ENCODE measurements around the gene NUP58.
A peak's percentile ranks its signal among the peaks of the same experiment; 100 is the strongest.
"Not testable (repeated sequence)": the region's sequence is repeated elsewhere in the genome, so short reads cannot be mapped to it uniquely, and the experiment has no call there.

Gene NUP58

GRCh38 chr13:25353344-25353743, 51.9 kb downstream of the NUP58 start:
- DNase-seq = no peak
- no peak for TF ChIP-seq CTCF (IDR thresholded peaks at IDR 0.05)
- Mint-ChIP-seq H3K4me3 (no peak overlapping the region), H3K27me3 (ENCODE audit: low read depth, poor library complexity) (peaks cover 6% of the 10 kb centered on the region), H3K27ac (no peak overlapping the region), H3K4me1 (no peaks in the 10 kb centered on the region), H3K9me3 (no peaks in the 10 kb centered on the region), H3K36me3 (ENCODE audit: low read depth) (no peaks in the 10 kb centered on the region)

- Mint-ChIP-seq H3K36me3 (ENCODE audit: low read depth) (no peaks in the 10 kb centered on the region), H3K9me3 (peaks cover 8% of the 10 kb centered on the region), H3K27ac (no peak overlapping the region), H3K27me3 (ENCODE audit: low read depth, poor library complexity) (peaks cover 6% of the 10 kb centered on the region), H3K4me1 (no peaks in the 10 kb centered on the region), H3K4me3 (no peak overlapping the region)
- DNase-seq = no peak
- no peak for TF ChIP-seq CTCF (IDR thresholded peaks at IDR 0.05)
Observed at GRCh38 chr13:25354377-25354776, 53.0 kb downstream of the NUP58 start.

GRCh38 chr13:25360443-25360842, 59.0 kb downstream of the NUP58 start:
- not testable (repeated sequence) for H3K4me1 Mint-ChIP-seq; DNase-seq; H3K36me3 Mint-ChIP-seq (ENCODE audit: low read depth); H3K27ac Mint-ChIP-seq; H3K4me3 Mint-ChIP-seq; H3K27me3 Mint-ChIP-seq (ENCODE audit: low read depth, poor library complexity)
- peaks cover 37% of the 10 kb centered on the region for H3K9me3 Mint-ChIP-seq

GRCh38 chr13:25365720-25366235, 64.4 kb downstream of the NUP58 start:
- no peak for TF ChIP-seq CTCF (IDR thresholded peaks at IDR 0.05)
- Mint-ChIP-seq H3K4me3 (no peak overlapping the region), H3K4me1 (no peaks in the 10 kb centered on the region), H3K27me3 (ENCODE audit: low read depth, poor library complexity) (peaks cover 48% of the 10 kb centered on the region), H3K9me3 (peaks cover 19% of the 10 kb centered on the region), H3K36me3 (ENCODE audit: low read depth) (no peaks in the 10 kb centered on the region), H3K27ac (no peak overlapping the region)
- DNase-seq = no peak

- no peak for DNase-seq
- Mint-ChIP-seq H3K36me3 (ENCODE audit: low read depth) (no peaks in the 10 kb centered on the region), H3K27me3 (ENCODE audit: low read depth, poor library complexity) (peaks cover 88% of the 10 kb centered on the region), H3K4me3 (peak overlapping the region; percentile 82), H3K9me3 (no peaks in the 10 kb centered on the region), H3K4me1 (peaks cover 18% of the 10 kb centered on the region), H3K27ac (no peak overlapping the region)
- TF ChIP-seq CTCF (IDR thresholded peaks at IDR 0.05) = no peak
Observed at GRCh38 chr13:25371158-25371874, 69.9 kb downstream of the NUP58 start.

GRCh38 chr13:25371875-25372283, 70.5 kb downstream of the NUP58 start, which contains the start of gene ATP8A2:
TSS of gene ATP8A2 (plus strand) at chr13:25371974. CDS start at chr13:25372213, 239 bp downstream.
- Mint-ChIP-seq H3K27ac (no peak within 1 kb of the TSS), H3K9me3 (no peaks in the 10 kb centered on the region), H3K27me3 (ENCODE audit: low read depth, poor library complexity) (peaks cover 85% of the 10 kb centered on the region), H3K4me3 (peak within 1 kb of the TSS; percentile 82), H3K4me1 (peaks cover 18% of the 10 kb centered on the region), H3K36me3 (ENCODE audit: low read depth) (no peaks in the 10 kb centered on the region)
- no peak for DNase-seq
- no peak for TF ChIP-seq CTCF (IDR thresholded peaks at IDR 0.05)
